IMR-90 (cell line): ENCODE measurements around the gene DMXL2. TPM values are rescaled to one million over a fixed set of nuclear protein-coding genes. Genes with fewer than 3 reads are reported as not detected.

Source experiments
- ATAC-seq: fragments of 200-7000 bp; cut with Tn5 transposase; 2 replicates; pipeline ENCODE4 v1.9.1; 2020; ENCODE audit warnings: low read depth, mild to moderate bottlenecking, moderate library complexity
- BruUV-seq: library from RNA; stranded (reverse); fragments of 400-500 nt; replicated peaks from 2 replicates; lab custom pipeline; 2021; lab: Mats Ljungman, UMichigan
- CTCF ChIA-PET: fragments of 300-600 bp; formaldehyde crosslinking; extraction: SDS; loops from one replicate; lab custom pipeline; 2021; ENCODE audit warnings: antibody characterized with exemption; lab: Yijun Ruan, JAX
- POLR2A ChIA-PET: fragments of 300-600 bp; sonication (Branson Sonifier 250); formaldehyde crosslinking; loops from one replicate; lab custom pipeline; 2022; ENCODE audit warnings: antibody characterized with exemption; ENCODE audit not compliant: unreplicated experiment; lab: Charles Lee
- DNase-seq: peaks from one replicate; pipeline ENCODE4 v3.0.0; 2013
- H2AFZ ChIP-seq: replicated peaks from 2 replicates; pipeline ENCODE3; 2013; ENCODE audit warnings: low read length, mild to moderate bottlenecking; ENCODE audit not compliant: poor library complexity
- H2AK5ac ChIP-seq: 2 replicates; pipeline ENCODE4 v1.6.1; 2013; ENCODE audit warnings: low read depth, low read length, inconsistent platforms
- H2AK9ac ChIP-seq: replicated peaks from 2 replicates; pipeline ENCODE3; 2013; ENCODE audit warnings: mild to moderate bottlenecking, low read depth, low read length, moderate library complexity; ENCODE audit not compliant: poor library complexity
- H2BK120ac ChIP-seq: 2 replicates; pipeline ENCODE4 v1.6.1; 2013; ENCODE audit warnings: low read depth, low read length, inconsistent platforms
- H2BK15ac ChIP-seq: 3 replicates; pipeline ENCODE4 v1.6.1; 2013; ENCODE audit warnings: low read depth, low read length, inconsistent platforms
- H2BK20ac ChIP-seq: 2 replicates; pipeline ENCODE4 v1.6.1; 2013; ENCODE audit warnings: low read depth, mild to moderate bottlenecking, inconsistent platforms, low read length, moderate library complexity
- H2BK5ac ChIP-seq: 2 replicates; pipeline ENCODE4 v1.6.1; 2013; ENCODE audit warnings: mild to moderate bottlenecking, low read depth, low read length, inconsistent platforms; ENCODE audit not compliant: poor library complexity, severe bottlenecking
- H3K14ac ChIP-seq: replicated peaks from 2 replicates; pipeline ENCODE4 v1.6.1; 2013; ENCODE audit warnings: low read depth, low read length, inconsistent platforms
- H3K18ac ChIP-seq: 2 replicates; pipeline ENCODE4 v1.6.1; 2013; ENCODE audit warnings: low read depth, low read length, control low read depth
- H3K23ac ChIP-seq: 2 replicates; pipeline ENCODE4 v1.6.1; 2013; ENCODE audit warnings: low read depth, low read length, inconsistent platforms
- H3K27ac ChIP-seq: 2 replicates; pipeline ENCODE4 v1.5.1; 2013; ENCODE audit warnings: mild to moderate bottlenecking, control low read depth, low read length; ENCODE audit not compliant: insufficient read depth
- H3K27me3 ChIP-seq: 2 replicates; pipeline ENCODE4 v1.6.1; 2013; ENCODE audit warnings: low read length; ENCODE audit not compliant: control insufficient read depth, insufficient read depth
- H3K36me3 ChIP-seq: 2 replicates; pipeline ENCODE4 v1.6.1; 2013; ENCODE audit warnings: low read length, mixed read lengths; ENCODE audit not compliant: control insufficient read depth, insufficient read depth
- H3K4ac ChIP-seq: 2 replicates; pipeline ENCODE4 v1.6.1; 2013; ENCODE audit warnings: low read depth, low read length, inconsistent platforms
- H3K4me1 ChIP-seq: 2 replicates; pipeline ENCODE4 v1.6.1; 2013; ENCODE audit warnings: low read length, mixed read lengths; ENCODE audit not compliant: control insufficient read depth, insufficient read depth
- H3K4me2 ChIP-seq: 2 replicates; pipeline ENCODE4 v1.6.1; 2013; ENCODE audit warnings: low read depth, mild to moderate bottlenecking, control low read depth, low read length, moderate library complexity
- H3K4me3 ChIP-seq: 2 replicates; pipeline ENCODE4 v1.5.1; 2013; ENCODE audit warnings: low read depth, mild to moderate bottlenecking, control low read depth, low read length, moderate library complexity; ENCODE audit not compliant: insufficient read depth
- H3K56ac ChIP-seq: 2 replicates; pipeline ENCODE4 v1.6.1; 2013; ENCODE audit warnings: low read length, inconsistent platforms; ENCODE audit not compliant: insufficient read depth; ENCODE audit errors: extremely low read depth
- H3K79me1 ChIP-seq, 2 experiments: 2 replicates each; pipeline ENCODE4 v1.6.1; 2013; ENCODE audit warnings: low read length in 2 of 2, inconsistent platforms in 1 of 2, low read depth in 1 of 2
- H3K9ac ChIP-seq: 2 replicates; pipeline ENCODE4 v1.6.1; 2013; ENCODE audit warnings: low read depth, low read length, control low read depth
- H3K9me1 ChIP-seq: 2 replicates; pipeline ENCODE4 v1.6.1; 2013; ENCODE audit warnings: low read length, inconsistent platforms; ENCODE audit not compliant: insufficient read depth
- H3K9me3 ChIP-seq: 2 replicates; pipeline ENCODE4 v1.6.1; 2013; ENCODE audit warnings: low read length; ENCODE audit not compliant: control insufficient read depth, insufficient read depth
- H4K20me1 ChIP-seq: 2 replicates; pipeline ENCODE4 v1.6.1; 2013; ENCODE audit warnings: low read length, inconsistent platforms; ENCODE audit not compliant: insufficient read depth
- H4K5ac ChIP-seq: 2 replicates; pipeline ENCODE4 v1.6.1; 2013; ENCODE audit warnings: mild to moderate bottlenecking, low read depth, low read length, control low read depth
- H4K8ac ChIP-seq, 2 experiments: 2 replicates each; pipeline ENCODE4 v1.6.1; 2013; ENCODE audit warnings: low read depth in 2 of 2, low read length in 2 of 2, control low read depth in 1 of 2, inconsistent platforms in 1 of 2
- H4K91ac ChIP-seq: 2 replicates; pipeline ENCODE4 v1.6.1; 2013; ENCODE audit warnings: low read depth, low read length, inconsistent platforms; ENCODE audit not compliant: insufficient read depth
- RCOR1 ChIP-seq: IDR thresholded peaks from 2 replicates; pipeline ENCODE4 v1.6.1; 2012; ENCODE audit warnings: mild to moderate bottlenecking, low read length, improper control_type of control experiment; ENCODE audit not compliant: insufficient replicate concordance
- WGBS, 2 experiments: methylation state at CpG; one replicate each; pipeline versions ENCODE4 v1.1.5 to v1.1.7; 2013; ENCODE audit warnings: missing lambda C conversion rate in 2 of 2; ENCODE audit not compliant: insufficient read length in 1 of 2; ENCODE audit errors: extremely low coverage in 2 of 2; 5-methylcytosine and 5-hydroxymethylcytosine counted together
- dilution Hi-C: fragments of 300-500 bp; cut with HindIII; formaldehyde crosslinking; loops from one replicate; pipeline ENCODE4 v1.14.3; 2018; ENCODE audit warnings: low sequenced_read_pairs; ENCODE audit not compliant: unreplicated experiment
- in situ Hi-C: fragments of 300-500 bp; cut with MboI; formaldehyde crosslinking; loops from 3 replicates; pipeline ENCODE4 v1.14.3; 2019; ENCODE audit warnings: low sequenced_read_pairs, inconsistent platforms, mixed read lengths
- intact Hi-C: fragments of 100-400 bp; cut with micrococcal nuclease; formaldehyde crosslinking; loops from 2 replicates; pipeline ENCODE4 v1.10.0; 2022
- polyA plus RNA-seq, 3 experiments: library from polyadenylated mRNA; depleted of rRNA; stranded (reverse); fragments of >200 nt; gene quantifications; 2 replicates each; pipeline ENCODE4 v1.2.3, GENCODE V29; 2012; ENCODE audit warnings: low replicate concordance in 1 of 3
- total RNA-seq: library from RNA; depleted of rRNA; stranded (reverse); fragments of >200 nt; gene quantifications from 2 replicates; pipeline ENCODE4 v1.2.3, GENCODE V29; 2012

The DMXL2 gene
- total and polyA plus RNA-seq, 2 of the 4 experiments (the other 2 are of a cell fraction) = 9.7 to 21.9 TPM

GRCh38 chr15:51497806-51498205, 124.8 kb downstream of the DMXL2 start:
- Histone ChIP-seq H3K4me3 (no peak overlapping the region), H3K79me1 (no peaks in the 10 kb centered on the region), H2BK15ac (no peak overlapping the region), H2AK9ac (no peak overlapping the region), H3K4me2 (no peak overlapping the region), H3K27me3 (no peaks in the 10 kb centered on the region), H3K9me3 (no peaks in the 10 kb centered on the region; the same call in 1 of the 2 replicates), H3K18ac (no peak overlapping the region), H2BK20ac (no peak overlapping the region), H2AK5ac (no peak overlapping the region), H3K14ac (no peak overlapping the region), H2AFZ (no peak overlapping the region), H4K20me1 (no peaks in the 10 kb centered on the region), H3K23ac (no peak overlapping the region), H3K9ac (no peak overlapping the region), H3K9me1 (peaks cover 2% of the 10 kb centered on the region; the same call in 1 of the 2 replicates), H3K36me3 (no peaks in the 10 kb centered on the region), H3K4me1 (peaks cover 7% of the 10 kb centered on the region), H3K56ac (no peak overlapping the region), H4K5ac (no peak overlapping the region), H2BK120ac (no peak overlapping the region), H4K8ac (no peak overlapping the region), H2BK5ac (no peak overlapping the region), H3K4ac (no peak overlapping the region), H3K27ac (no peak overlapping the region), H4K91ac (no peak overlapping the region)
- in situ Hi-C loops = no loop called here
- ATAC-seq (no peak), DNase-seq (no peak)
- dilution Hi-C loops = no loop called here
- intact Hi-C loops = loop anchor here (2.0 to 10.0 kb wide), 3 partner anchors 93 to 263 kb away; no protein-coding TSS in a partner anchor
- WGBS, 2 experiments = no CpG with 5 or more reads among the region's 3 CpGs
- CTCF ChIA-PET = interaction anchor here (0.6 to 1.3 kb wide), 3 partner anchors 10 to 335 kb away, joined by 3 to 4 read pairs (median 3); no protein-coding TSS in a partner anchor
- POLR2A ChIA-PET = no interaction called here
- TF ChIP-seq RCOR1 = no peak
- no TSS peak for BruUV-seq
